ENCODE data around the gene LCN2. TPM values are rescaled to one million over a fixed set of nuclear protein-coding genes. Genes with fewer than 3 reads are reported as not detected.

LCN2 gene
- total RNA-seq, 1 donor from 2014 or later: 6.0 TPM

DNA sequence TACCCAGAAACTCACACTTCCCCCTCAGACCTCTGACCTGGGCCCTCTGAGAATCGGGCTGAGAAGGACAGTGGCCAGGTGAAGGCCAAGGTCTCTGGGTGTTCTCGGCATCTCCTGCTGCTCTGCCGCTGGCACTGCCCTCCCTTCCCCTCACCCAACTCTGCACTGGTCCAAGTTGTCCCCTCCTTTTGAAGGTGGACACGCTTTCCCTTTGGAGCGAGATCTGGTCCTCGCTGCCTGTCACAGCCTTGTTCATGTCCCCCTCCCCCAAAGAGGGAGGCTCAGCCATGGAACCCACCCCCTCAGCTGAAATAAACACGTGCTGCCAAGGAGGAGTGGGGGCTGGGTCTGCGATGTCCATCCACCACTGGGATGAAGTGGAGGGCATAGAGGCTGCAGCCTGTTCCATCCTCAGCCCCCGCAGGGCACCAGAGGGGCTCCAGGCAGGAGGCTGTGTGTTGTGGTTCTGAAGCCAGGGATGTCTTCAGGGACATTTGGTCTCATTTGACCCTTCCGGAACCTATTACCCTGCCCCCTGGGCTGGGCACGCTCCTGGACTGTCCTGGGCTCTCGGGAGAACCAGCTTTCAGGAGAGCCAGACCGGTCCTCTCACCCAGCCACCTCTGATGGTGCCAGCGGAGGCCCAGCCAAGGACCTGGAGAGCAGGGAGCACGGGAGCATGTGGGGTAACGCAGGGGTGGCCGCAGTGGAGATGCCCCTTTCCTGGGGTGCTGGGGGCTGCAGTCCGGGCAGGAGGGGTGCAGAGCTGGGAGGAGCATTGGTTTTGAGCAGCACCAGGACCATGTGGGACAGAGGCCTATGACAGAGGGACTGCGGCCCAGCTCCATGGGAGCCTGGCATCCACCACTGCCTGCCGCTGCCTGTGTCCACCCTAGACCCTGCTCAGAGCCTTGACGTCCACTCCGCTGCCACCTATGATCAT lies 4.7 kb upstream of the LCN2 start:
- DNase-seq (ENCODE audit: low spot score): no peak
- no peak for ATAC-seq
- intact Hi-C loops (cut with DNase I): no loop called here

DNA sequence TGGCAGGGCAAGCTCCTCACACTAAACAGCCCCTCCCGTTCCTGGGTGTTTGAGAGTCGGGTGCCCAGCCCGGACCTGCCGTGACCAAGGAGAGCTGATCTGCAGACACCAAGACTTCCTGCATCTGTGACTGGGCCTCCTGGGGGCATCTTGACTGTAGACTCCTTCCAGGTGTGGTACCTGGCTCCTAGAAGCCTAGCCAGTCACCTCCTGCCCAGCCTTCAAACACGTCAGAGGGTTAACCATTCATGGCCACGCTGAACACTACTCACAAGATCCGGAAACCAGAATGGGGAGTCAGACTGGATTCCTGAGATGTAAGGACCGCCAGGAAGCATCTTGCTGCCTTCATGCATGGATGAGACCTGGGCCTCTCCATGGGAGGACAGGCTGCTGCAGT lies 3.7 kb upstream of the LCN2 start:
- DNase-seq (ENCODE audit: low spot score) (no peak), ATAC-seq (no peak)
- intact Hi-C loops (cut with DNase I): no loop called here

DNA sequence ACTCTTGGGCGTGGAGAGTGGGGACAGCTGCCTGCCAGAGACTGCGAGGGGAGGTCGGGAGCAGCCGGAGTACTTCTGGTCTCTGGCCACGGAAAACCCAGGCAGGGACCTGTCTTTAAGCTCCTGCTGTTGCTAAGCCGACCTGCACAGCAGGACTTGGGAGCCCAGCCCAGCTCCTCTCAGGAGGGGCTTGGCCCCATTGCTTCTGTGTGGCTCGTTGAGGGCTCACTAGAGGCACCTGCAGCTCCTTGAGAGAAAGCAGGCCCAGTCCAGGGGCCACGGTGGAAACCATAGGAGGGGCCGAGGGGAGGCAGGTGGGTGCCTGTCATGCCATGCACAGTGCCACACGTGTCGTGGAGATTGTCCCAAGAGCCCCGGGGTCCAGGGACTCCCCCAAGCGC lies 3.3 kb upstream of the LCN2 start:
- ATAC-seq (no peak), DNase-seq (ENCODE audit: low spot score) (no peak)
- intact Hi-C loops (cut with DNase I): no loop called here

DNA sequence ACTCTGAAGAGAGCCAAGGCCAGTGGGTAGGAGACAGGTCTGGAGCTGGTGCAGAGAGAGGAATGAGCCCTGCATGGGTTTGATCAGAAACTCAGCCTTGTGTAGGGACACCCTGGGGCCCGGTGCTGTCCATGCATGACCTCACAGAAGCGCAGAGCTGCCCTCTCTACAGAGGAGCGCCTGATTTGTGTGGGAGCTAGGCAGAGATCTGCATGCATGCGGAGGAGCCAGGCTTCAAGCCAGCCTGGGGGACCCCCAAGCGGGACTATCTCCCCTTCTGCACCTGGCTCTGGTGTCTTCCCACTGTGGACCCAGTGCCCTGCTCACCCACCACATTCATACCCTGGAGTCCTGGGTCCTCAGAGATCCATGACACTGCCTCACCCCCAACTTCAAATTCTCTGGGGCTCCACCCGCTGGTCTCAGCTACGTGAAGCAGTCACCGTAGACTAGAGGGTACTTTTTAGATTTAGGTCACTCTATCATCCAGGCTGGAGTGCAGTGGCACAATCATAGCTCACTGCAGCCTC lies 2.6 kb upstream of the LCN2 start:
- no peak for DNase-seq (ENCODE audit: low spot score)
- no peak for ATAC-seq
- intact Hi-C loops (cut with DNase I): no loop called here

DNA sequence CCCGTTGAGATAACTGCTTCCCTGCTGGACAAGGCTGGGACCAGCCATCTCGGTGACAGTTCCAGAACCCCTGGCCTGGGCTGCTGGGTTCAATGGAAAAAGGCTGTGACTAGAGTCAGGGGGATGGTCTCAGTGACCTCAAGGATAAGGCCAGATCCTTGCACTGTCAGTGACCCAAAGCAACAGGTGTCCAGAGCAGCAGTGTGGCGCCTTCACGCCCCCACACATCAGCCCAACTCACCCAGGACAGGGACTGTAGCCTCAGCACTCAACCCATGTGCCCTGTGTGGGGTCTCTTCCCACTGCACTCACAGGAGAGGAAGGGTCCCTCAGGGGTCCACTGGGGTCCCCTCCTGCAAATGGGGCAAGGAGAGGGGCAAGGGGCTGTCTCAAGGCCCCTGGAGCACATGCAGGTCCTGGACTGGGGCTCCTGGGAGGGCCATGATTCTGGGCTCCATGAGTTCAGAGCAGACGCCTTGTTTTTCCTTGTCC lies 698 bp upstream of the LCN2 start:
- intact Hi-C loops (cut with DNase I): no loop called here
- no peak for ATAC-seq
- no peak for DNase-seq (ENCODE audit: low spot score)

DNA sequence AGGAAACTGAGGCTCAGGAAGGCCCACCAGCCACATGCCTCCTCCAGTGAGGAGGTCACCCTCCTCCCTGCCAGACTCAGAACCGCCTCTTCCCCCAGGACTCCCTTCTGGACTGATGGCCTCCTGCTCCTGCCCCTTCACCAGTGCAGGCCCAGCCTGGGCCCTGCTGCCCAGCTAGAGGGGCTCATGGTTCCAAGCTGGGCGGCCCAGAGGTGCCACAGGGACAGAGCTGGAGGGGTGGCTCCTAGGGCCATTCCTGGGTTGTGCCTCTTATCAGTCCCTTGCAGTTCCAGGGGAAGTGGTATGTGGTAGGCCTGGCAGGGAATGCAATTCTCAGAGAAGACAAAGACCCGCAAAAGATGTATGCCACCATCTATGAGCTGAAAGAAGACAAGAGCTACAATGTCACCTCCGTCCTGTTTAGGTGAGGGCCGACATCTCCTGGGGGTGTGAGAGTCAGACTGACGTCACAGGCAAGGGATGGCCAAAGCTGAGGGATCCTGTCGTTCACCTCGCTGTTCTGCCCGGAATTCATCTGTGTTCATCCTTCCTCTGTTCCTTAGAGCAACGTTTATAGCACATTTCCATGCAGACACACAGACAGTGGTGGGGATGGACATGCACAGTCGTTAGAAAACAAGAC lies 819 bp downstream of the LCN2 start:
- DNase-seq (ENCODE audit: low spot score) (no peak), ATAC-seq (no peak)
- intact Hi-C loops (cut with DNase I): no loop called here

DNA sequence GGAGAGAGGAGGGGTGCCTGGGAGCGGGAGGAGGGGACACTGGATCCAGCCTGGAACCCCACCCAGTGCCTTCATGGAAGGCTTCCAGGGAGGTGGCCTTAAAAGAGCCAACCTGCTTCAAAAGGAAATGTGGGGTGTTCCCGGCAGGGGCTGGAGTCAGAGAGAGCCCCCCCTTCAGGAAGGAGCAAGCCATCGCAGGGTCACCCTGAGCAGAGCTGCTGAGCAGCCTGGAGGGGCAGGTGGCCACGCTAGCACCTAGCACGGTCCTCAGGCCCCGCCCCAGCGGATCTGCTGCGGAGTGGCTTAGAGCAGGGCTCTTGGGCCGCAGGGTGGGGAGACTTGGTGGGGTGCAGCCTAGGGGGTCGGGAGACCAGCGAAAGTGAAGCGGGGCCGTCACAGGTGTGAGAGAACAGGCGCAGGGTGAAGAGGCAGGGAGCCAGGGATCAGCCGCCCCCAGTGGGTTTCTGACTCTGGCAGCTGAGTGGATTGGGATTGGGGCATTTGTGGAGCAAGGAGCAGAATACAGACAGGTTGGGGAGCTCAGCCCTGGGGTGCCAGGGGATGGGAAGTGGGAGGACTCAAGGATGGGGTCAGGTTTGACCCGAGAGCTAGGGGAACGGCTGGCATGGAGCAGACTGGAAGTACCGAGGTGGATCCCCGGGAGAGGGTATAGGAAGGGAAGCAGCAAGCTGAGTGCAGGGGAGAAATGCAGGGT lies 1.5 kb downstream of the LCN2 start:
- DNase-seq (ENCODE audit: low spot score): no peak
- ATAC-seq: peak; percentile 15
- intact Hi-C loops (cut with DNase I): no loop called here

DNA sequence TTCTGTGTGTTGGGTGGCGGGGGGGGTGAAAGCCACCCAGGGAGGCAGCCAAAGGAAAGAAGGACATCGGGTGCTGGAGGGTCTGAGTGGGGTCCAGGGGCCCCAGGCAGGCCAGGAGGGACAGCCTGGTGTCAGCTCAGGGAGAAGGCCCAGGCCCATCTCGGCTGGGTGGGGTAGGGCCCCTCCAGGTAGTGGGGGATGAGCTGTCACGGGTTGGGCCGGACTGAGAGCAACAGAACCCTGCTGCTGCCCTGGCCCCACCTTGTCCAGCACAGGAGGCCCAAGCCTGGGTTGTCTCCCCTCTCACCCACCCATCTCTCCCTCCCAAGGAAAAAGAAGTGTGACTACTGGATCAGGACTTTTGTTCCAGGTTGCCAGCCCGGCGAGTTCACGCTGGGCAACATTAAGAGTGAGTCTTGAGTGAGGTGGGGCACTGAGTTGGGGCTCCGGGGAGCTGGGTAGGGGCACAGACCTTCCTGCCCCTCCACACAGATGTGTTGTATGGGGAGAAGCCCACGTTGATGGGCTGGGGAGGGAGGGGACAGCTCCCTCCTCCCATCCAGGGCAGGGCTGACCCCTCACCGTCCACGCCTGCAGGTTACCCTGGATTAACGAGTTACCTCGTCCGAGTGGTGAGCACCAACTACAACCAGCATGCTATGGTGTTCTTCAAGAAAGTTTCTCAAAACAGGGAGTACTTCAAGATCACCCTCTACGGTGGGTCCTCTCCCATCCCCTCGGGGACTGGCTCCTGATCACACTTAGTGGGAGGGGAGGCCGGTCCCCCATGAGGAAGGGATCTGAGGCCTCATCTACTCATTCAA lies 2.3 kb downstream of the LCN2 start:
- DNase-seq (ENCODE audit: low spot score) (no peak), ATAC-seq (no peak)
- intact Hi-C loops (cut with DNase I): no loop called here

DNA sequence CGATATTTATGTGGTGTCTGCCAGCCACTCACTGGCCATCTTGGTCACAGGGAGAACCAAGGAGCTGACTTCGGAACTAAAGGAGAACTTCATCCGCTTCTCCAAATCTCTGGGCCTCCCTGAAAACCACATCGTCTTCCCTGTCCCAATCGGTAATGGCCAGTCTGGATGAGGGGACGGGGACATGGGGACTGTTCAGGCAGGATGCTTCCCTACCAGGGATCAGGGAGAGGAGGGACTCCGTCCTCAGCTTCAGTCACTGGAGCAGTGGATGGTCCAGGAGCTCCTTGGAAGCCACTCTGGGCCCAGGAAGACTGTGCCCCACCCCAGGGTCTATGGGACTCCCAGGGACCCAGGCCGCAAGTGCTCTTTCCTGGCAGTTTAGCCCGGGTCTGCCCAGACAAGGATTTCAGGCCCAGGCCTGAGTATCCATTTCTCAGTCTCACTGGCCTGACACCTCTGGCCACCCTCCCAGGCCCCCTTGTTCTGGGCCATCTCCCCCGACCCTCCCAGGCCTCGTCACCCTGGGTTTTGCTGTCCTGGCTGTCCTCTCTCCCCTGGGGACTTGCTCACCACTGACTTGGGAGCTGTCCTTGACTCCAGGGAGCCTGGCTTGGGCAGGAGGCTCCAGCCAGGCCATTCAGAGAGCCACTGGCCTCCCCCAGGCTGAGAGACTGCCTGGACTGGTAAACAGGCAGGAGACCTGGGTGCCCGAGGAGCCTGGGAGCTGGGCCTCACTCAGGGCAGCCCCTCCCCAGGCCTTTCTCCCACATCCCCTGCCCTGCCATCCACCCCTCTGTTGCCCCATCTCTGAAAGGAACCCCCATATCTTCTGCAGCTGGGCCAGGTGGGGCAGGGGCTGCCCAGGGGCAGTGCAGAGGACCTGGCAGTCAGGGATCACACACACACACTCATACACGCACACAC lies 3.1 kb downstream of the LCN2 start:
- no peak for DNase-seq (ENCODE audit: low spot score)
- ATAC-seq: no peak
- intact Hi-C loops (cut with DNase I): no loop called here

DNA sequence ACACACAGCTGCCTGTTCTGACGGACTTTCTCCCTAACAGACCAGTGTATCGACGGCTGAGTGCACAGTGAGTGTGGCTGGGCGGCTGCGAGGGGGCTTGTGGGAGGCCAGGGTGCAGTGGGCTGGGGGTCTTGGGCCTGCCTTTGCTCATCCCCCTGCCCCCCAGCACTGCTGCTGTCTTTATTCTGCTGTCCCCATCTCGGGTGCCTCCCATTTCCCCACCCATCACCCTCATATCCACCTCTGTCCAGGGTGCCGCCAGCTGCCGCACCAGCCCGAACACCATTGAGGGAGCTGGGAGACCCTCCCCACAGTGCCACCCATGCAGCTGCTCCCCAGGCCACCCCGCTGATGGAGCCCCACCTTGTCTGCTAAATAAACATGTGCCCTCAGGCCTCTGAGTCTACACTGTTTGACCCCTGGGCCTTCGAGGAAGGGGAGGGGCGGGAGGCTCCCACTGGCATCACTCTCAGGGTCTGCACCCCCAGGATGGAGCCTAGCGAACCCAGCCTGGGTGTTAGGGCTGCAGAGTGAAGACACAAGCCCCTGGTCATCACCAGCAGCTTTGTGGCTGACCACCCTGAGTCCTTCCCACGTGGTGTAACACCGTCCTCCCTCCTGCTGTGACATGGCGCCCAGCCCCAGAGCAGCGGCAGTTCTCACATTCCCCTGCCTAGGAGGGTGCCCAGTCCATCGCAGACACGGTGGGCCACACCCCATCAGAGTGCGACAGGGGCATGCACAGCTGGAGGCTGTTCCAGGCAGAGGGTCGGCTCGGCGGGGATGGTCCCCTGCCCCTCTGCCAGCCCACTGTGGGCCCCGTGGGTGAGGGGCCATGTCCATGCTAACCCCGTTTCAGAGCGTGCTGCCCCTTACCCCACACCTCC lies 4.0 kb downstream of the LCN2 start:
- no peak for DNase-seq (ENCODE audit: low spot score)
- intact Hi-C loops (cut with DNase I): no loop called here
- no peak for ATAC-seq

DNA sequence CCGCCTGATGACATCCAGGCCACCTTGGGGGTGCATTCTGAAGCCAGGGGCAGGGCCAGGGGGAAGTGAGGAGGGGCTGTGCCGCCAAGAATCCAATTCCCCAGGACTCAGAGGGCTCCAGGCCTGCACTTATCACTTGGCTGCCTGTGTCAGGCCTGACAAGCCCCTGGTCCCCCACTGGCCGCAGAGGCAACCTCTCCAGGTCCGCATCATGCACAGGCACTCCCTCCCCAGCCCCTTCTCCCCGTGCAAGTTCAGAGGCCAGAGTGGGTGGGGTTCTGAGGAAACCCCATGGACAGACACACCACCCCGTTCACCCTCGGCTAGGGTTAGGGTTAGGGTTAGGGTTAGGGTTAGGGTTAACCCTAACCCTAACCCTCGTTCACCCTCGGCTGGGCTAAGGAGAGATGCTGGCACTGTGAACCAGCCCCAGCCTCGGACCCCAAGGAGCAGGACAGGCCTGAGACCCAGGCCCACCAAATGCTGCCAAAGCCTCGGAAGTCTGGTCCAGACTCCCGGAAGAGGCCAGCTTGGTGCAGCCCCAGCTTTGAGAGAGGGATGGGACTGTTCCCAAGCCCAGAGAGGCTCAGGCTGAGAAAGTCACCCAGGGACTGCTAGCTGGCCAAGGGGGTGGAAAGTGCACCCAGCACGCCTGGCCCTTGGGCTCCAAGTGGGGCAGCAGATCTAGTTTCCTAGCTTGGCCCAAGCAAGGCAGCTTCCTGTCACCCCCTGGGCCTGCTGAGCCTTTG lies 4.9 kb downstream of the LCN2 start:
- intact Hi-C loops (cut with DNase I): no loop called here
- ATAC-seq (no peak), DNase-seq (ENCODE audit: low spot score) (no peak)

DNA sequence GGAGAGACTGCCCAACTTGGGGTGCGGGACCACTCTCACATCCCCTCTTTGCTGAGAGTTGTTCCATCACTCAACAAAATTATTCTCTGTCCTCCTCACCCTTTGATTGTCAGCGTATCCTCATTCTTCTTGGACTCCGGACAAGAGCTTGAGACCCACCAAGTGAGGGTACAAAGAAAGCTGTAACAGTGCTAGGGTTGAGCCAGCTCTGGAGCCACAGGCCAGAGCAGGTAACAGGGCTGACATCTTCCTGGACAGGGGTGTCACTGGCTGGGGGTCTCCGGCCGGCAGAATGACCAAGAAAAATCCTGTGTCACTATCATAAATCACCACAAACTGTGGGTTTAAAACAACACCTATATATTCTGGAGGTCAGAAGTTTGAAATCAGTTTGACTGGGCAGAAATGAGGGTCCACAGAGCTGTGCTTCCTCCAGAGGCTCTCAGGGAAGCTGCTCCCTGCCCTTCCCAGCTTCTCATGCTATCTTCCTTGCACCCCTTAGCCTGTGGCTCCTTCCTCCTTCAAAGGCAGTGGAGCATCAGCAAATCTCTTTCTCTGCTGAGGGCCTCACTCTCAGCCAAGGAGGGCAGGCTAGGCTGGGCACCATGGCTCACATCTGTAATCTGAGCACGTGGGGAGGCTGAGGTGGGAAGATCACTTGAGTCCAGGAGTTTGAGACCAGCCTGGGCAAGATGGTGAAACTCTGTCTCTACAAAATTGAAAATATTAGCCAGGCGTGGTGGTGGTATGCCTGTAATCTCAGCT lies 6.7 kb downstream of the LCN2 start:
- intact Hi-C loops (cut with DNase I): no loop called here
- ATAC-seq (no peak), DNase-seq (ENCODE audit: low spot score) (no peak)

DNA sequence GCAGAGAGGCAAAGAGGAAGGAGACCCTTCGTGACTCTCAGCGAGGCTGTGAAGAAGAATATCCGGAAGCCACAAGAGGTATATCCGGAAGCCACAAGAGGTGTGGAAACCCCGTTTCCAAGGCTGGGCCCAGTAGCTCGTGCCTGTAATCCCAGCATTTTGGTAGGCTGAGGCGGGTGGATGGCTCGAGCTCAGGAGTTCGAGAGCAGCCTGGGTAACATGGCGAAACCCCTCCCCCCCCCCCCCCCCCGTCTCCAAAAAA lies 10.2 kb downstream of the LCN2 start:
- peak; percentile 18 for ATAC-seq
- intact Hi-C loops (cut with DNase I): no loop called here
- no peak for DNase-seq (ENCODE audit: low spot score)

DNA sequence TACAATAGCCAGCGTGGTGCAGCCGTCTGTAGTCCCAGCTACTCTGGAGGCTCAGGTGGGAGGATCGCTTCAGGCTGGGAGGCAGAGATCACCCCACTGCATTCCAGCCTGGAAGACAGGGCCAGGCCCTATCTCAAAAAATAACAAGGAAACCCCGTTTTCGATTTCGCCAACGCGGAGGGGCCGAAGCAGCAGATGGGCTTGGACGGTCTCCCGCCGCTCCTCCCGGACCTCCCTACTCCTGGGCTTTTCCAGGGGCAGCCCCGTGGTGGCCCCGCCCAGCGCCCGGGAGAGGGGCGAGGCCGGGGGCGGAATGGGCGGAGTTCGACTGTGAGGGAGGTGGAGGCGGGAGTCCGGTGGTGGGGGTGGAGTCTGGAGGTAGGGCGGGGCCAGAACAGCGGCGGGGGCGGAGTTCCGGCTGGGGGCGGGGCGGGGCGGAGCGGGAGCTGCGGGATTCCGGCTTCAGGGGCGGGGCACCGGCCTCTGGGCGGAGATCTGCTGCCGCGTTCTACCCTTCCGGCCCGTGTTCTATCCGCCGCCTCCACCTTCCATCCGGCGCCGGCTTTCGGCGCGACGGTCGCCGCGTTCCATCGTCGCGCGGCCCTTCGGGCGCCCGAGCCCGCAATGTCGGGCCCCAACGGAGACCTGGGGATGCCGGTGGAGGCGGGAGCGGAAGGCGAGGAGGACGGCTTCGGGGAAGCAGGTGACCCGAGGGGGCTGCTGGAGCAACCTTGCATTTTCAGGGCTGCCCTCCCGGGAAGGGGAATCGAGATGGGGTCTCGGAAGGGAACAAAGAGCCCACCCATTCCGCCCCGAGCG lies 10.7 kb downstream of the LCN2 start, which contains the start of gene BBLN:
TSS of gene BBLN (plus strand) at position 482 of the 819 bp plus-strand sequence. CDS start at position 625, 143 bp downstream.
- DNase-seq (ENCODE audit: low spot score) (peak; percentile 98), ATAC-seq (peak; percentile 97)
- intact Hi-C loops (cut with DNase I): no loop called here

DNA sequence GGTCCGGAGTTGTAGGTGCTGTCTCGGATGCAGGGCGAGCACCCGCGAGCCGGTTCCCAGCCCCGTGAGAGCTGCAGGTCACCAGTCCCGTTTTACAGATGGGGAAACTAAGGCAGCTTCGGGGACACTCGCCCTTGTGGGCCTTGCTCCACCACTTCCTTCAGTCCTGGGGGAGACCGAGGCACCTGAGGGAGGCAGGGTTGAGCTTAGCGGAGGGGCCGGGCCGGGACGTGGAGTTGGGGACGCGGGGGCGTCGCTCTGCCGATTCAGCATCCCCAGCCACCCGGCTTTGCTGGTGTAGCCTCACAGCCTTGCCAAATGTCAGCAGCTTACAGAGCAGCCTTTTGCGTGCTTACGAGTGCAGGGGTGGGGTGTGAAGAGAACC lies 11.3 kb downstream of the LCN2 start:
- intact Hi-C loops (cut with DNase I): no loop called here
- DNase-seq (ENCODE audit: low spot score): no peak

More for the DNA sequence above, 11.3 kb downstream of the LCN2 start:
- peak; percentile 2 for ATAC-seq
